Neural crest cell (in vitro differentiated cells): ENCODE results near the gene MAPK8IP3. TPM values are rescaled to one million over a fixed set of nuclear protein-coding genes. Genes with fewer than 3 reads are reported as not detected.

Experiments used
- DNase-seq: peaks from one replicate; pipeline ENCODE4 v3.0.0; 2021; ENCODE audit warnings: low read depth, mixed read lengths, low spot score
- H3K27ac Mint-ChIP-seq: one replicate; pipeline ENCODE4 v1.8.0; 2021; ENCODE audit warnings: mild to moderate bottlenecking, mixed read lengths; ENCODE audit not compliant: unreplicated experiment
- H3K27me3 Mint-ChIP-seq: 2 replicates; pipeline ENCODE4 v1.8.0; 2021; ENCODE audit warnings: low read depth, mild to moderate bottlenecking, mixed read lengths
- H3K36me3 Mint-ChIP-seq: 2 replicates; pipeline ENCODE4 v1.8.0; 2021; ENCODE audit warnings: low read depth, mild to moderate bottlenecking, mixed read lengths
- H3K4me1 Mint-ChIP-seq: 2 replicates; pipeline ENCODE4 v1.8.0; 2021; ENCODE audit warnings: mixed read lengths
- H3K4me3 Mint-ChIP-seq: one replicate; pipeline ENCODE4 v1.8.0; 2021; ENCODE audit warnings: mild to moderate bottlenecking, mixed read lengths
- H3K9me3 Mint-ChIP-seq: 2 replicates; pipeline ENCODE4 v1.8.0; 2021; ENCODE audit warnings: mixed read lengths
- total RNA-seq: library from RNA; stranded (reverse); gene quantifications from 2 replicates; pipeline ENCODE4 v1.2.1, GENCODE V29; 2021
- TF ChIP-seq, protein P1 (sequence below): fragments of 200-600 bp; sonication (generic); conservative IDR thresholded peaks from 2 replicates; pipeline ENCODE4 v1.5.0; 2021; ENCODE audit warnings: antibody characterized with exemption, mild to moderate bottlenecking

MAPK8IP3 gene
- total RNA-seq, 1 donor from 2014 or later = 111 TPM

DNA sequence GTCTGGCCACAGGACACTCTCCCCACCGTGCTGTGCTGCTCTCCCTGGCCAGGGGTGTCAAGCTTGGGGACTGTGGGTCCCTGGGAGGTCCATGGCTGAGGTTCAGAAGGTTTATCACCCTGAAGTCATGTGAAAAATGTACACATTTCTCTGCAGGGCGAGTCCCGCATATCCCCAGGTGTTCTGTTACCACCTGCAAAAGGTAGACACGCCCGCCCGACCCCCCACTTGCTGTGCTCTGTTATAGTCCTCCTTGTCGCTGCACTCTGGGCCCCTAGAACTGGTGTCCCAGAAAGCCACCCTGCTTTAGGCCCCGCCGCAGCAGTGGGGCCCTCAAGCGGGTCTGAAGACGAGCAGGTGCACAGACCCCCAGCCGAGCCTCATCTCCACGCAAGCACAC lies 16.1 kb upstream of the MAPK8IP3 start:
- peaks cover 26% of the 10 kb centered on the region for H3K36me3 Mint-ChIP-seq
- no peak overlapping the region for H3K4me3 Mint-ChIP-seq
- no peaks in the 10 kb centered on the region for H3K4me1 Mint-ChIP-seq
- H3K27me3 Mint-ChIP-seq = no peaks in the 10 kb centered on the region
- DNase-seq = no peak
- TF ChIP-seq, protein P1, sequence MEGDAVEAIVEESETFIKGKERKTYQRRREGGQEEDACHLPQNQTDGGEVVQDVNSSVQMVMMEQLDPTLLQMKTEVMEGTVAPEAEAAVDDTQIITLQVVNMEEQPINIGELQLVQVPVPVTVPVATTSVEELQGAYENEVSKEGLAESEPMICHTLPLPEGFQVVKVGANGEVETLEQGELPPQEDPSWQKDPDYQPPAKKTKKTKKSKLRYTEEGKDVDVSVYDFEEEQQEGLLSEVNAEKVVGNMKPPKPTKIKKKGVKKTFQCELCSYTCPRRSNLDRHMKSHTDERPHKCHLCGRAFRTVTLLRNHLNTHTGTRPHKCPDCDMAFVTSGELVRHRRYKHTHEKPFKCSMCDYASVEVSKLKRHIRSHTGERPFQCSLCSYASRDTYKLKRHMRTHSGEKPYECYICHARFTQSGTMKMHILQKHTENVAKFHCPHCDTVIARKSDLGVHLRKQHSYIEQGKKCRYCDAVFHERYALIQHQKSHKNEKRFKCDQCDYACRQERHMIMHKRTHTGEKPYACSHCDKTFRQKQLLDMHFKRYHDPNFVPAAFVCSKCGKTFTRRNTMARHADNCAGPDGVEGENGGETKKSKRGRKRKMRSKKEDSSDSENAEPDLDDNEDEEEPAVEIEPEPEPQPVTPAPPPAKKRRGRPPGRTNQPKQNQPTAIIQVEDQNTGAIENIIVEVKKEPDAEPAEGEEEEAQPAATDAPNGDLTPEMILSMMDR = no peak
- no peaks in the 10 kb centered on the region for H3K9me3 Mint-ChIP-seq
- no peak overlapping the region for H3K27ac Mint-ChIP-seq

DNA sequence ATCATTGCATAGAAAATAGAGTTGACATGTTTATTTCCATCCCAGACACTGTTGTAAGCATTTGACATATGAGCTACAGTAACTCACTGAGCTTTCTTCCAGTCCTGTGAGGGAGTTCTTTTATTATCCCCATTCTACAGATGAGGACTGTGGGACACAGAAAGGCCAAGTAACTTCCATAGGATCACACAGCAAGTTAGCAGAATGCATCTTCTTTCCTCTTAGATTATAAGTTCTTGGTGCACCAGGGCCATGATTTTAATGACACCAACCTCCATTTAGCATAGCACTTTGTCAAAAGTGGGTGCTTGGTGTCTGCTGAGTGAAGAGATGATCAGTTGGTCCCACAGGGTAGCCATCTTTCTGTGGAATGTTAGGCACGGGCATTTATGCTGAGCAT lies 15.2 kb upstream of the MAPK8IP3 start:
- Mint-ChIP-seq H3K36me3 (peaks cover 27% of the 10 kb centered on the region), H3K27ac (no peak overlapping the region), H3K4me1 (no peaks in the 10 kb centered on the region), H3K9me3 (no peaks in the 10 kb centered on the region), H3K27me3 (no peaks in the 10 kb centered on the region), H3K4me3 (peak overlapping the region; percentile 17)
- DNase-seq = no peak
- TF ChIP-seq, protein P1 = no peak

DNA sequence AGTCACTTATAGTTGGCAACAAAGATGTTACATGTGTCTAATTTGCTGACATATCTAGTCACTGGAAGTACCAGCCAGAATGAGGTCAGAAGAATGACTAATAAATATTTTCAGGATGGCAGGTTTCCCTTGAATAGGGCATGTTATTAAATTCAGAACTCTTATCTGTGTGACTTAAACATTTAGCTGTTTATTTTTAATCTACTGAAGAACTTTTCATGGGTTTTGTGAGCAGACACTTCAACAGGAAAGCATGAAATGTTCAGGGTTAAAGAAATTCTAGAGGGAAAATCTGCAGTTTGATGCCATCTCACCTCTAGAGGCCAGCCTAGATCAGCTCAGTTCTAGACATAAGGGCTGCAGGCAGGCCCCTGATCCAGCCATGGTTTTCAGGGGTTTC lies 14.7 kb upstream of the MAPK8IP3 start:
- no peak for DNase-seq
- TF ChIP-seq, protein P1 = no peak
- no peak overlapping the region for H3K27ac Mint-ChIP-seq
- H3K27me3 Mint-ChIP-seq = no peaks in the 10 kb centered on the region
- peak overlapping the region; percentile 17 for H3K4me3 Mint-ChIP-seq
- peaks cover 29% of the 10 kb centered on the region for H3K36me3 Mint-ChIP-seq
- H3K9me3 Mint-ChIP-seq = no peaks in the 10 kb centered on the region
- no peaks in the 10 kb centered on the region for H3K4me1 Mint-ChIP-seq

DNA sequence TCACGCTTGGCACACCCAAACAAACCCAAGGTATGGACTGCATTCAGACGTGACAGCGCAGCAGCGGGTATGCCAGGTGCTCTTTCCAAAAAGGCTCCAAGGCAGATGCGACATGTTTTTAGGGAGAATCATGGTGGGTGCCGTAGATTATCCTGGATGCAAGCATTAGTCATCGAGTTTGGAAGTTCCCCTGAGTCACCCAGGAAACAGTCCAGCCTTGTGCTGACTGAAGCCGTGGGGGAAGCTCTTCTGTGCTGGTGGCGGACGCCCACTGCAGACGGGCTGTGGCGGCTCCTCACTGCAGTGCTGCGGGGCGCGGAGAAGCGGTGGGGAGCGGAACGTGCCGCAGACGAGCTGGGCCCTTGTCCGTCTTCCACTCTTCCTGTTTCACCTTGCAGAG lies 14.0 kb upstream of the MAPK8IP3 start:
- Mint-ChIP-seq H3K27ac (no peak overlapping the region), H3K27me3 (no peaks in the 10 kb centered on the region), H3K4me3 (no peak overlapping the region), H3K9me3 (no peaks in the 10 kb centered on the region), H3K4me1 (no peaks in the 10 kb centered on the region), H3K36me3 (peaks cover 34% of the 10 kb centered on the region)
- DNase-seq = no peak
- TF ChIP-seq, protein P1 = no peak

DNA sequence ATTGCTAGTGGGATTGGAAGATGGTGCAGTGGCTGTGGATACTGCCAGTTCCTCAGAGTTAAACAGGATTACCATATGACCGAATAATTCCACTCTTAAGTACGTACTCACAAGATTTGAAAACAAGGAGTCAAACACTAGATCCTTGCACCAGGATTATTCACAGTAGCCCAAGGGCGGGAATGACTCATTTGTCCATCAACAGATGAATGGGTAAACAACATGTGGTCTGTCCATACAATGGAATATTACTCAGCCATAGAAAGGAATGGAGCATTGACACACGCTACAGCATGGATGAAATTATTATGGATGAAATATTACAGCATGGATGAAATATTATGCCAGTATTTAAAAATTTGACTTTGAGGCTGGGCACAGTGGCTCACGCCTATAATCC lies 9.1 kb upstream of the MAPK8IP3 start:
- Mint-ChIP-seq H3K27ac (no peak overlapping the region), H3K27me3 (no peaks in the 10 kb centered on the region), H3K4me1 (no peaks in the 10 kb centered on the region), H3K9me3 (no peaks in the 10 kb centered on the region), H3K36me3 (peaks cover 34% of the 10 kb centered on the region), H3K4me3 (no peak overlapping the region)
- DNase-seq = no peak
- TF ChIP-seq, protein P1 = no peak

DNA sequence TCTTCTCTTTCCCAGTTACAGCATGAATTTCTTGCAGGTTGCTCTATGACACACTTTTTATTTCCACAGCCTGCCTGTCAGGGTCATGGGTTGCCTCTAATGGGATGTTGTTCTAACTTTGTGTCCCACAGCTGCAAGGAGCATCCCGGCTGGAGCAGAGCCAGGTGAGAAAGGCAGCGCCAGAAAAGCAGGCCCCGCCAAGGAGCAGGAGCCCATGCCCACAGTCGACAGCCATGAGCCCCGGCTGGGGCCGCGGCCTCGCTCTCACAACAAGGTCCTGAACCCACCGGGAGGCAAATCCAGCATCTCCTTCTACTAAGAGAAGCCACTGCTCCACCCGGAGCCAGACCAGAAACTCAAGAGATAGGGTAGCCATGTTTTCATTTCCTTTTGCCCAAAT lies 7.3 kb upstream of the MAPK8IP3 start:
- peak overlapping the region; percentile 56 for H3K4me3 Mint-ChIP-seq
- peaks cover 23% of the 10 kb centered on the region for H3K36me3 Mint-ChIP-seq

More for the DNA sequence above, 7.3 kb upstream of the MAPK8IP3 start:
- no peak for DNase-seq
- H3K27me3 Mint-ChIP-seq = no peaks in the 10 kb centered on the region
- H3K4me1 Mint-ChIP-seq = no peaks in the 10 kb centered on the region
- no peak overlapping the region for H3K27ac Mint-ChIP-seq
- TF ChIP-seq, protein P1 = no peak
- no peaks in the 10 kb centered on the region for H3K9me3 Mint-ChIP-seq
